OCI-LY7 (cell line): ENCODE results near the gene PPP4R2. TPM values are rescaled to one million over a fixed set of nuclear protein-coding genes. Genes with fewer than 3 reads are reported as not detected.

Experiments used
- BruUV-seq: library from RNA; stranded (reverse); fragments of 400-500 nt; replicated peaks from 2 replicates; lab custom pipeline; 2021; lab: Mats Ljungman, UMichigan
- CTCF ChIA-PET: fragments of 300-600 bp; sonication (Branson Sonifier 250); formaldehyde crosslinking; loops from one replicate; lab custom pipeline; 2022; ENCODE audit warnings: antibody characterized with exemption; ENCODE audit not compliant: unreplicated experiment; lab: Charles Lee
- POLR2A ChIA-PET: fragments of 300-600 bp; sonication (Branson Sonifier 250); formaldehyde crosslinking; loops from one replicate; lab custom pipeline; 2022; ENCODE audit warnings: antibody characterized with exemption; lab: Charles Lee
- DNase-seq: peaks from one replicate; pipeline ENCODE4 v3.0.0-alpha.2; 2015; ENCODE audit warnings: low spot score
- H2AFZ ChIP-seq: fragments of 200-600 bp; sonication (generic), shearing (Covaris generic); 2 replicates; pipeline ENCODE4 v1.6.1; 2014; ENCODE audit warnings: mild to moderate bottlenecking, antibody characterized with exemption, low read length, moderate library complexity
- H3K27ac ChIP-seq: fragments of 200-600 bp; sonication (generic); 2 replicates; pipeline ENCODE4 v1.5.1; 2014; ENCODE audit warnings: mixed run types, low read depth, mild to moderate bottlenecking, moderate library complexity, low read length, inconsistent platforms; ENCODE audit not compliant: poor library complexity, severe bottlenecking
- H3K36me3 ChIP-seq: fragments of 200-600 bp; sonication (generic); 2 replicates; pipeline ENCODE4 v1.6.1; 2014; ENCODE audit warnings: mild to moderate bottlenecking, antibody characterized with exemption, low read length, moderate library complexity, mixed read lengths; ENCODE audit not compliant: insufficient read depth
- H3K4me1 ChIP-seq: fragments of 200-600 bp; sonication (generic); 2 replicates; pipeline ENCODE4 v1.5.1; 2014; ENCODE audit warnings: mild to moderate bottlenecking, low read length; ENCODE audit not compliant: insufficient read depth, poor library complexity, severe bottlenecking
- H3K4me2 ChIP-seq: fragments of 200-600 bp; sonication (generic); 2 replicates; pipeline ENCODE4 v1.6.1; 2014; ENCODE audit warnings: mild to moderate bottlenecking, low read length
- H3K4me3 ChIP-seq: fragments of 200-600 bp; sonication (generic); 2 replicates; pipeline ENCODE4 v1.5.1; 2014; ENCODE audit warnings: mild to moderate bottlenecking, low read depth, low read length; ENCODE audit not compliant: poor library complexity, severe bottlenecking
- H3K79me2 ChIP-seq: fragments of 200-600 bp; sonication (generic); 2 replicates; pipeline ENCODE4 v1.6.1; 2016; ENCODE audit warnings: low read depth, mild to moderate bottlenecking, low read length, moderate library complexity, mixed read lengths; ENCODE audit not compliant: insufficient read depth
- H3K9me2 ChIP-seq: fragments of 200-600 bp; sonication (generic); 2 replicates; pipeline ENCODE4 v1.6.1; 2016; ENCODE audit warnings: mild to moderate bottlenecking, low read length, mixed read lengths; ENCODE audit not compliant: insufficient read depth
- H3K9me3 ChIP-seq: fragments of 200-600 bp; sonication (generic); 2 replicates; pipeline ENCODE4 v1.6.1; 2014; ENCODE audit warnings: mild to moderate bottlenecking, mixed run types, low read length, mixed read lengths
- H4K20me1 ChIP-seq: fragments of 200-600 bp; sonication (generic); 2 replicates; pipeline ENCODE4 v1.6.1; 2014; ENCODE audit warnings: mild to moderate bottlenecking, antibody characterized with exemption, low read length, moderate library complexity, mixed read lengths; ENCODE audit not compliant: insufficient read depth
- EZH2phosphoT487 ChIP-seq: fragments of 200-600 bp; sonication (generic); IDR thresholded peaks from 2 replicates; pipeline ENCODE4 v1.6.1; 2018; ENCODE audit warnings: low read depth, borderline replicate concordance, mild to moderate bottlenecking, mixed run types, antibody characterized with exemption, low read length, moderate library complexity, mixed read lengths
- intact Hi-C: fragments of 100-400 bp; cut with micrococcal nuclease; formaldehyde crosslinking; loops from one replicate; pipeline ENCODE4 v1.10.0; 2022; ENCODE audit not compliant: unreplicated experiment
- total RNA-seq, 2 experiments: library from RNA; depleted of rRNA in 1 of 2; stranded (reverse); fragments of >200 nt in 1 of 2; shearing (Covaris generic) in 1 of 2; gene quantifications; 2 replicates each; pipeline ENCODE4 v1.2.3, GENCODE V29; 2014 to 2022
- TF ChIP-seq, protein P1 (sequence below): fragments of 200-600 bp; sonication (generic); conservative IDR thresholded peaks from 2 replicates; pipeline ENCODE4 v1.5.1; 2014; ENCODE audit warnings: mild to moderate bottlenecking, antibody characterized with exemption, low read length, moderate library complexity, mixed read lengths

Gene PPP4R2
- total RNA-seq, 2 experiments from 2014 or later: 52.0 to 99.5 TPM

DNA sequence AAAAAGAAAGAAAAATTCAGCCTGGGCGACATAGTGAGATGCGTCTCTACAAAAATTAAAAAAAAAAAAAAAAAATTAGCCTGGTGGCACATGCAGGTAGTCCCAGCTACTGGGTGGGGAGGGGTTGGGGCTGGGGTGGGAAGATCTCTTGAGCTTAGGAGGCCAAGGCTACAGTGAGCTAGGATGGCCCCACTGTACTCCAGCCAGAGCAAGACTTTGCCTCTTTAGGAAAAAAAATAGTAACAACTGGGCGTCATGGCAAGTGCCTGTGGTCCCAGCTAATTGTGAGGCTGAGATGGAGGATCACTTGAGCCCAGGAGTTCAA is 23.9 kb upstream of the PPP4R2 start:
- no peak overlapping the region for H2AFZ ChIP-seq
- no peaks in the 10 kb centered on the region for H3K36me3 ChIP-seq
- no TSS peak for BruUV-seq
- intact Hi-C loops: no loop called here
- H3K4me3 ChIP-seq: no peak overlapping the region
- H3K27ac ChIP-seq: no peak overlapping the region
- no peak overlapping the region for H3K4me2 ChIP-seq
- H3K9me2 ChIP-seq: no peaks in the 10 kb centered on the region
- ChIA-PET POLR2A (interaction anchor here (1.2 kb wide), 1 partner anchor 17 kb away, joined by 3 read pairs; no protein-coding TSS in a partner anchor), CTCF (no interaction called here)
- DNase-seq: no peak
- no peaks in the 10 kb centered on the region for H4K20me1 ChIP-seq
- H3K9me3 ChIP-seq: no peaks in the 10 kb centered on the region
- TF ChIP-seq, protein P1, sequence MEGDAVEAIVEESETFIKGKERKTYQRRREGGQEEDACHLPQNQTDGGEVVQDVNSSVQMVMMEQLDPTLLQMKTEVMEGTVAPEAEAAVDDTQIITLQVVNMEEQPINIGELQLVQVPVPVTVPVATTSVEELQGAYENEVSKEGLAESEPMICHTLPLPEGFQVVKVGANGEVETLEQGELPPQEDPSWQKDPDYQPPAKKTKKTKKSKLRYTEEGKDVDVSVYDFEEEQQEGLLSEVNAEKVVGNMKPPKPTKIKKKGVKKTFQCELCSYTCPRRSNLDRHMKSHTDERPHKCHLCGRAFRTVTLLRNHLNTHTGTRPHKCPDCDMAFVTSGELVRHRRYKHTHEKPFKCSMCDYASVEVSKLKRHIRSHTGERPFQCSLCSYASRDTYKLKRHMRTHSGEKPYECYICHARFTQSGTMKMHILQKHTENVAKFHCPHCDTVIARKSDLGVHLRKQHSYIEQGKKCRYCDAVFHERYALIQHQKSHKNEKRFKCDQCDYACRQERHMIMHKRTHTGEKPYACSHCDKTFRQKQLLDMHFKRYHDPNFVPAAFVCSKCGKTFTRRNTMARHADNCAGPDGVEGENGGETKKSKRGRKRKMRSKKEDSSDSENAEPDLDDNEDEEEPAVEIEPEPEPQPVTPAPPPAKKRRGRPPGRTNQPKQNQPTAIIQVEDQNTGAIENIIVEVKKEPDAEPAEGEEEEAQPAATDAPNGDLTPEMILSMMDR: no peak
- no peak for TF ChIP-seq EZH2phosphoT487
- no peaks in the 10 kb centered on the region for H3K4me1 ChIP-seq
- H3K79me2 ChIP-seq: no peaks in the 10 kb centered on the region

DNA sequence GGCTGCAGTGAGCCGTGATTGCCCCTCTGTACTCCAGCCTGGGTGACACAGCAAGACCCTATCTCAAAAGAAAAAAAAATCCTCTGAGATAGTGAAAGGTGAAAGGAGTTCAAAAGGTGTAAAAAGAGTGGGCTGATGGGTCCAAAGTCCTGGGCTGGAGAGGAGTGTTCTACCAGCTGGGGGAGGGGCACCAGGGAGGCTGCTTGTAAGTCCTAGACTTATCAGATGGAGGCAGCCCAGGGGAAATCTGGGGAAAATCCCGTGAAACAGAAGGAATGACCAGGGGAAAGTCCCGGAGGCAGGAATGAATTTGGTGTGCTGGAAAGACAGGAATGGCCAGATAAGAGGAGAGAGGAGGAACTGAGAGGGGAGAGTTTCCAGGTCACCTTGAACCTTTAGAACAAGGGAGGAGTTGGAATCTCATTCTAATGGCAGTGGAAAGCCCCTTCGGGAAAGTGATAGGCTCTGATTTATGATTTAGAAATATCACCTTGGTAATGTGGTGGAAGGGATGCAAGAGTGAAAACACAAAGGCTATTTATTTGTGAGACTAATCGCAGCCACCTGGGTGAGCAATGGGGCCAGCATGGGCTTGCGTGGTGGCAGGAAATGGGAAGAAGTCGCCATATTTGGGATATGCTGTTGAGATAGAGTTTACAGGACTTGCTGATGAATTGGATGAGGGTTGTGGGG is 23.4 kb upstream of the PPP4R2 start:
- Histone ChIP-seq H3K36me3 (no peaks in the 10 kb centered on the region), H2AFZ (no peak overlapping the region), H4K20me1 (no peaks in the 10 kb centered on the region), H3K79me2 (no peaks in the 10 kb centered on the region), H3K4me2 (no peak overlapping the region), H3K27ac (no peak overlapping the region), H3K4me3 (no peak overlapping the region), H3K9me2 (no peaks in the 10 kb centered on the region), H3K4me1 (no peaks in the 10 kb centered on the region), H3K9me3 (no peaks in the 10 kb centered on the region)
- no TSS peak for BruUV-seq
- POLR2A ChIA-PET: interaction anchor here (0.5 kb wide), 1 partner anchor 37 kb away, joined by 3 read pairs; no protein-coding TSS in a partner anchor
- DNase-seq: no peak
- TF ChIP-seq EZH2phosphoT487: no peak
- TF ChIP-seq, protein P1: no peak
- CTCF ChIA-PET: no interaction called here
- intact Hi-C loops: no loop called here

GRCh38 chr3:72973786-72974185 is 22.8 kb upstream of the PPP4R2 start:
- CTCF ChIA-PET: no interaction called here
- Histone ChIP-seq H3K27ac (no peak overlapping the region), H3K36me3 (no peaks in the 10 kb centered on the region), H3K4me3 (no peak overlapping the region), H3K4me1 (no peaks in the 10 kb centered on the region), H3K9me3 (no peaks in the 10 kb centered on the region), H4K20me1 (no peaks in the 10 kb centered on the region), H2AFZ (no peak overlapping the region), H3K4me2 (no peak overlapping the region), H3K79me2 (no peaks in the 10 kb centered on the region), H3K9me2 (no peaks in the 10 kb centered on the region)
- no TSS peak for BruUV-seq
- DNase-seq: no peak
- POLR2A ChIA-PET: interaction anchor here (0.5 kb wide), 1 partner anchor 38 kb away, joined by 3 read pairs; no protein-coding TSS in a partner anchor
- intact Hi-C loops: no loop called here
- no peak for TF ChIP-seq EZH2phosphoT487
- TF ChIP-seq, protein P1: no peak
